GM19193 (cell line): ENCODE results near the gene TJAP1.

Experiments
- POLR2A ChIP-seq: IDR thresholded peaks from 4 replicates; pipeline ENCODE4 v1.6.1; 2011; ENCODE audit not compliant: insufficient read depth, insufficient read length; ENCODE audit errors: extremely low read depth

The TJAP1 gene

GRCh38 chr6:43517505-43518357 is 40.4 kb downstream of the TJAP1 start:
- TF ChIP-seq POLR2A: no peak

- no peak for TF ChIP-seq POLR2A
Observed at GRCh38 chr6:43520097-43520496, 42.7 kb downstream of the TJAP1 start.

- TF ChIP-seq POLR2A: no peak
Observed at GRCh38 chr6:43521836-43522235, 44.5 kb downstream of the TJAP1 start.

- no peak for TF ChIP-seq POLR2A
Observed at GRCh38 chr6:43522547-43523261, 45.3 kb downstream of the TJAP1 start.

GRCh38 chr6:43523284-43523683 is 45.9 kb downstream of the TJAP1 start:
- TF ChIP-seq POLR2A: no peak

- peak; percentile 19 for TF ChIP-seq POLR2A
Observed at GRCh38 chr6:43524483-43524961, 47.2 kb downstream of the TJAP1 start.

- no peak for TF ChIP-seq POLR2A
Observed at GRCh38 chr6:43532201-43532600, 54.8 kb downstream of the TJAP1 start.

GRCh38 chr6:43540507-43540906 is 63.1 kb downstream of the TJAP1 start:
- no peak for TF ChIP-seq POLR2A

GRCh38 chr6:43541774-43542471 is 64.6 kb downstream of the TJAP1 start:
- no peak for TF ChIP-seq POLR2A

- TF ChIP-seq POLR2A: no peak
Observed at GRCh38 chr6:43544461-43544860, 67.1 kb downstream of the TJAP1 start.

GRCh38 chr6:43547222-43547621 is 69.9 kb downstream of the TJAP1 start:
- TF ChIP-seq POLR2A: no peak
